G401 (cell line): Measurements from ENCODE around the gene CREBBP. TPM values are rescaled to one million over a fixed set of nuclear protein-coding genes. Genes with fewer than 3 reads are reported as not detected.

ENCODE experiments used
- DNase-seq: peaks from one replicate; pipeline ENCODE4 v3.0.0-alpha.2; 2015; ENCODE audit warnings: low spot score
- in situ Hi-C: cut with HindIII; loops from 2 replicates; pipeline ENCODE4 v1.10.0; 2016; ENCODE audit warnings: low sequenced_read_pairs, mixed read lengths
- total RNA-seq: library from RNA; depleted of rRNA; stranded (reverse); fragments of >200 nt; shearing (Covaris generic); gene quantifications from 2 replicates; pipeline ENCODE4 v1.2.3, GENCODE V29; 2014

CREBBP gene
- total RNA-seq, 1 experiment from 2014 or later = 8.6 TPM

- in situ Hi-C loops = no loop called here
- no peak for DNase-seq
These were observed 20.6 kb downstream of the CREBBP start for GRCh38 chr16:3859889-3860288.

GRCh38 chr16:3858801-3859200 is 21.7 kb downstream of the CREBBP start:
- no peak for DNase-seq
- in situ Hi-C loops = no loop called here

- in situ Hi-C loops = no loop called here
- peak; percentile 33 for DNase-seq
These were observed 23.1 kb downstream of the CREBBP start for GRCh38 chr16:3857189-3858043.

- in situ Hi-C loops = no loop called here
- no peak for DNase-seq
These were observed 24.0 kb downstream of the CREBBP start for GRCh38 chr16:3856367-3857141.

GRCh38 chr16:3854750-3855541 is 25.6 kb downstream of the CREBBP start:
- in situ Hi-C loops = no loop called here
- DNase-seq = peak; percentile 40

GRCh38 chr16:3850544-3850899 is 30.0 kb downstream of the CREBBP start:
- in situ Hi-C loops = no loop called here
- no peak for DNase-seq

GRCh38 chr16:3849751-3850543 is 30.6 kb downstream of the CREBBP start:
- in situ Hi-C loops = no loop called here

GRCh38 chr16:3846595-3847091 is 33.9 kb downstream of the CREBBP start:
- in situ Hi-C loops = no loop called here
- DNase-seq = no peak

More at GRCh38 chr16:3849751-3850543, 30.6 kb downstream of the CREBBP start:
- peak; percentile 29 for DNase-seq

- DNase-seq = no peak
- in situ Hi-C loops = no loop called here
These were observed 34.4 kb downstream of the CREBBP start for GRCh38 chr16:3846087-3846486.

GRCh38 chr16:3842994-3843393 is 37.5 kb downstream of the CREBBP start:
- no peak for DNase-seq

GRCh38 chr16:3841729-3842508 is 38.6 kb downstream of the CREBBP start:
- DNase-seq = no peak
- in situ Hi-C loops = no loop called here

More at GRCh38 chr16:3842994-3843393, 37.5 kb downstream of the CREBBP start:
- in situ Hi-C loops = no loop called here

- no peak for DNase-seq
- in situ Hi-C loops = no loop called here
These were observed 40.9 kb downstream of the CREBBP start for GRCh38 chr16:3839402-3840184.

GRCh38 chr16:3838600-3839401 is 41.7 kb downstream of the CREBBP start:
- in situ Hi-C loops = no loop called here
- no peak for DNase-seq

GRCh38 chr16:3837851-3838586 is 42.5 kb downstream of the CREBBP start:
- in situ Hi-C loops = no loop called here
- DNase-seq = no peak

GRCh38 chr16:3836641-3837040 is 43.9 kb downstream of the CREBBP start:
- no peak for DNase-seq
- in situ Hi-C loops = no loop called here

GRCh38 chr16:3835089-3835602 is 45.4 kb downstream of the CREBBP start:
- in situ Hi-C loops = no loop called here
- no peak for DNase-seq
